KBM-7 (cell line): Measurements from ENCODE around the gene BCO1.

ENCODE experiments used
- DNase-seq: peaks from one replicate; pipeline ENCODE4 v3.0.0-alpha.2; 2015
- in situ Hi-C: fragments of 300-500 bp; cut with MboI; formaldehyde crosslinking; loops from 2 replicates; pipeline ENCODE4 v1.14.3; 2020; ENCODE audit warnings: low sequenced_read_pairs, low pct_unique_long_range_greater_than_20kb, mixed read lengths

Gene BCO1

DNA sequence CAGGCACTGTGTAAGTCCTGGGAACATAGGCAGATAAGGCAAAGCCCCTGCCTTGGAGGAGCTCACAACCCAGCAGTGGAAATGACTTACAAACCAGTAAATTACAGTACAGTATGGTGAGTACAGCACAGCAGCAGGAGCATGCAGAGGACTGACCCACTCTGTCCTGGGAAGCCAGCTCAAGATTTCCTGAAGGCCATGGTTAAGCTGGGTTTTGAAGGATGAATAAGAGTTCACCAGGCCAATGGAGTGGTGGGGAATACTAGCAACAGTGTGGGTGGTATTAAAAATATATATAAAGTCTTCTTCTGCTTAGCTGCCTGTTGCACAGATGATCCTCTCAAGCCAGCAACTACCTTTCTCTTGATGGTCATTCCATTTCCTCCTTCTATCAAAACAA lies 73.3 kb downstream of the BCO1 start:
- in situ Hi-C loops = no loop called here
- no peak for DNase-seq

DNA sequence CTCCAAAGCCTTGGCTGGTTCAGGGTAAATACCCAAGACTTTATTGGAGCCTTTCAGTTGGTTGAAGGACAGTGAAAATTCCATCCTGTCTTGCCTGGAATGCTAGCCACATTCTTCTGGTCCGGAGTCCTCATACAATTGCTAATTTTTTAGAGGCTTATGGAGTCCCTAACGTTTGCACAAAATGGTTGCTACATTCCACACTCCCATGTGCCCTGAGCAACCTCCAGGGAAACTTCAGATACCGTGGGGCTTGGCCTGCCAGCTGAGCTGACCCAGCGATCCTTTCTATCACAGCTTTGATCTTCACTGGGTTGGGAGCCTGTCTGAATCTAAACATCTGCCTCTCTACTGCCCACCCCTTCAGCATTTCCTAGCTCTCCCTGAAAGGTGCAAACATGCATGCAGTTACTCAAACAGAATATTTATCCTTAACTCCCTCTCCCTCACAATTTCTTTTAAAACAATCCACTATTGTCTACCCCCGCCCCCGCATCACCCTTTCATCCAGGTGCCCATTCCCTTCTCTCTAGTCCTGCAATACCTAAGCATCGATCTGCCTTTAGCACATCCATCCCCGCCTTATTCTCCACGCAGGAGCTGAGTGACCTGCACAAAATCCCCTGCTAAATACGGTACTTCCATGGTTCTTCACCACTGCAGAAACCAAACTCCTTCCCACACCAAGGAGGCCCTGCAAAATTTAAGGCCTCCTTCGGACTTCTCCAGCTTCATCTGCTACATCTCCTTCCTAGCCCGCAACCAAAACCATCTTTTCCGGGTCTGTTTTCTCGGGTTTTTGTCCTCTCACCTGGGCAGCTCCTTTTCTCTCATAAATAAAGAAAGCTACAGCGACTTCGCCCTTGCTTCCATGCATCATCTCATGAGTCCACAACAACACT lies 75.5 kb downstream of the BCO1 start:
- DNase-seq = no peak
- in situ Hi-C loops = no loop called here

DNA sequence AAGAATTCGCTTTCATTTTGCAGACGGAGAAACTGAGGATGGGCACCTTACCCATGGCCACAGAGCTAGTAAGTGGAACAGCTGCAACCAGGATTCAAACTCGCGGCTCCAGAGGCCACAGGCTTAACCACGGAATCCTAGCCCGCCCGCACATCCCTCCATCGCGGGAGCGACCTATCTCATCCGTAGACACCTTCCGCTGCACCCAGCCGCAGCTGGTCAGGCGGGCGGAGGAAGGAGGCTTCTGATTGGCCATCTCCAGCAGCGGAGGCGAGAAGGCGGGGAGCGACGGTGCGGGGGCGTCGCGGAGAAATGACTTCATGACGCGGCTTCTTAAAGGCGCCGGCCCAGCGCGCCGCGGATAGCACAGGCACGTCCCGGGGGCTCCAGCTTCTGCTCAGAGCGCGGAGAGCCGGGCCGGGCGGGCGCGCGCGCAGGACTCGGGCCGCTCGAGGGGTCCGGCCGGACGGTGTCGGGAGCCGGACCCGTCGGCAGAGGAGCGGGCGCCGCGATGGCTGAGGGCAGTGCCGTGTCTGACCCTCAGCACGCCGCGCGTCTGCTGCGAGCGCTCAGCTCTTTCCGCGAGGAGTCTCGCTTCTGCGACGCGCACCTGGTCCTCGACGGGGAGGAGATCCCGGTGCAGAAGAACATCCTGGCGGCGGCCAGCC lies 76.2 kb downstream of the BCO1 start, which contains the start of gene GAN:
Gene GAN (plus strand): TSS at position 360 of the 668 bp plus-strand sequence. CDS start 152 bp downstream, at position 512.
- DNase-seq = peak; percentile 98
- in situ Hi-C loops = no loop called here

DNA sequence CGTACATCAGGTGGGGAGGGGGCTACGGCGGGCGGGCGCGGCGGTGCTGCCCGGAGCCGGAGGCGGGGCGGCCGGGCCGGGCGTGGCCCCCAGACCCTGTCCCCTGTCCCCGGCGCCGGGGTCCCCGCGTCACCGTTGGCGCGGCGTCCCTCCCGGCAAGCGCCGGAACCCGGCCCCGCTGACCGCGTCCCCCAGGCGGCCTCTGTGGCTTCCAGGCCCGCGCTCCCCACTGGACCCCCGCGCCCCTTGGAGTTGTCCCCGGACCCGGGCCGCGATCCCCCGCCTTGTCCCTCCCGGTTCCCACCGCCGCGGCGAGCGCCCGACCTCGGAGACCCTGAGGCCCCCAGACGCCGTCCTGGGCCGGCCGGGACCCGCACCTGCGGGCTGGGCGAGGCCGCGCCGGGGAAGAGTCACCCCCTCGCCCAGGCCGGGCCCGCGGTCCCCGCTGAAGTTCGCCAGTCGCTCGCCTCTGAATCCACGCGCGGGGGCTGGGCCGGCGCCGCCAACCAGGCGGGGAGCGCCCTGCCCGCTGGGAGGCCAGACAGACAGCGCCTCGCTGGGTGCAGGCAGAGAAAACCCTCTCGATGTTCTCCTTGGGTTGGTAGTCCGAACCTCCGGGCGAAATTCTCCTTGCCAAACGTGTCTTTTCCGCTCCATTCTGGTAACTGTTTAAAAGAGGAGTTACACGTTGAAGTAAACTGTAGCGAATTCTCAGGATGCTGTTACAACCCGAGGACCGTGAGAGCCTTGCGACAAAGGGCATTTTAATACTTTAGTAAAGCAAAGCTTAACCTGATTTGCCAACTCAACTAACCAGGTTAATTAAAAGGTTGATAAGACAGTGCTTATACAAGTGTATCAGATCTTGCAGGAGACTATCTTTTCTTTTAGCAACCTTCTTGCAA lies 77.0 kb downstream of the BCO1 start:
- in situ Hi-C loops = no loop called here
- DNase-seq = peak; percentile 46

DNA sequence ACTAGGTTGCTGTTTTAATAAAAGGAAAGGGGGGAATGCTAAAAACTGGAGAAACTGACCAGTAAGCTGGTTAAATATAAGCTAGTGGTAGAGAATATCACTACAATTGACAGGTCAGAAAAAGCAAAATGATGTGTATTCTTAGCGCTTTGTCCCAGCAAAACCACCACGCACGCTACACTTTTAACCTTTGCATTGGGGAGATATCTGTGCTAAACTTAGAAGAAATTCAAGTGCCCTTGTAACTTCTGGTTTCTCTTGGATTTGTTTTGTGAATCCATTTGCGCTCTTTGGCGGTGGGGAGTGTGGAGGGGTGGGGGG lies 77.6 kb downstream of the BCO1 start:
- in situ Hi-C loops = no loop called here
- no peak for DNase-seq

DNA sequence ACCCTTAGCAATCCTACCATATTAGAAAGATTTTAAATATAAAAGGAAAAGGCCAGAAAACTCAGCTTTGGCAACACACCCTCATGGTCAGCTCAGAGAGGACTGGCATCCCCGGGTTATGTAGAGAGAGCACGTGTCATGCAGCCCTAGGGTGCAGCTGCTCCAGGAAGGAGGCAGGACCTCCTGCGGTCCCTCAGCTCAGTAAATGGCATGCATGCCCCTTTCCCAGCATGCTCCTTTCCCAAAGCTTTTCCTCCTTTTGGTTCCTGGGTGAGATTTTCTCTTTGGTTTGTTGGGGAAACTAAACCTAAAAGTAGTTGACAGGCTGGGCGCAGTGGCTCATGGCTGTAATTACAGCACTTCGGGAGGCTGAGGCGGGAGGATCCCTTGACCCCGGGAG lies 80.2 kb downstream of the BCO1 start:
- in situ Hi-C loops = no loop called here
- DNase-seq = no peak

DNA sequence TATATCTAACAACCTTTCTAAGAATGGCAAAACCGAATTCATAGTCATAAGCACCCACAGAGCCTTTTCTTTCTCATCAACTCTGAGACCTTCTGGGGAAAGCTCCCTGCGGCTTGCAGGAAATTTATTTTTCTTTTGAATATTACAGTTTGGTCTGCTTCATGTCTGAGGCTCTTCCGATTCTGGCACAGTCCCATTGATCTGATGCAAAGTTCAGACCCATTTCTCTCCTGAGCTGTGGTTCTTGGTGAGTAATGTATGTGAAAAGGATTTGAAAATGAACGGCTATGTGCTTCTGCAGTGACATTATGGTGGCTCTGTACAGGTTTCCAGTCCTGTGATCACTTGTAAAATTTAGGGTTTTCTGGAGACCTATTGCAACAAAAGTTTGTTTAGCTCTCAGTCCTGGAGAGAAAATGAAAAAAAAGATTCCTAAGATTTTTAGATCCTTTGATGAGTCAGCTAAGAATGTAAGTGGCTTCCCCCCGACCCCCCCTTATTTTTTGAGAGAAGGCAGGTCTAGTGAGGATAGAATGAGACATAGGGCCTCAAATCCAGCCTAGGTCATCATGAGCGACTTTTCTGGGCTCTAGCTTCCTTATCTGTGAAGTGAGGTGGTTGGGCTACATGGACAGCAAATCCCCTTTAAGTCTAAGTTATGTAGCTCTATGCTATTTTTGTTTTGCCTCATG lies 80.9 kb downstream of the BCO1 start:
- in situ Hi-C loops = no loop called here
- DNase-seq = no peak

DNA sequence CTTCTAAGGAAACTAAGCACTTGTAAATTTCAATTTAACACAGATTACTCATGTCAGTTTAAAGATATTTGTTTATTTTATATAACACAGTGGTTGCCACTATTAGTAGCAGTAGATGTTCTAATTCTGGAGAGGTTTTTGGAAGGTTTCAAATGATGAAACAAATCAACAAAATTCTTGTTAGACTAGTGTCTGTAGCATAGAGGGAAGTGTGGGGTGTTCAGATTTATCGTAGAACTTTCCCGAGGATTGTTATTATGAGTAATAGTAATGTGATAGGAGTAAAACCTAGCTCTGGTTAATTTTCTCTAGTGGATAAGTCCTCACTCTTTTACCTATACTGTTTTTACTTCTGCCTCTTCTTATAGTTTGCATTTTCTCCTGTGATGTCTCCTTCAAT lies 82.5 kb downstream of the BCO1 start:
- in situ Hi-C loops = no loop called here
- DNase-seq = no peak

DNA sequence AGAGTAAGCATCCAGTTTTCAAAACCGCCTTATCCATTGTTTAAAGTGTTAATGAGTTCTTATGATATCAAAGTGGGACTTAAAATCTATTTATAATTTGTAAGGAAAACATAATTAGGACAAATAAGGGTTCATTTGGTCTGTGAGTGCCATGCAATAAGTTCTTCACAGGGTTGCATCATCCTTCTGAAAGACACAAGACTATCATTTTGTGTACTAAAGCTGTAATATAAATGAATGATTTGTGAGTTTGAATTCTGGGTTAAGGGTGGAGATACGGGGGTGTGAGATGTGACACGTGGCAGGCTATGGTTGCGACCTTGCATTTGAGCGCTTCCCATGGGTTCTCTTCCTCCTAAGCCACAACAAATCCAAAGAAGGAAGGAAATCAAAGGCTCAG lies 83.0 kb downstream of the BCO1 start:
- in situ Hi-C loops = no loop called here
- no peak for DNase-seq

DNA sequence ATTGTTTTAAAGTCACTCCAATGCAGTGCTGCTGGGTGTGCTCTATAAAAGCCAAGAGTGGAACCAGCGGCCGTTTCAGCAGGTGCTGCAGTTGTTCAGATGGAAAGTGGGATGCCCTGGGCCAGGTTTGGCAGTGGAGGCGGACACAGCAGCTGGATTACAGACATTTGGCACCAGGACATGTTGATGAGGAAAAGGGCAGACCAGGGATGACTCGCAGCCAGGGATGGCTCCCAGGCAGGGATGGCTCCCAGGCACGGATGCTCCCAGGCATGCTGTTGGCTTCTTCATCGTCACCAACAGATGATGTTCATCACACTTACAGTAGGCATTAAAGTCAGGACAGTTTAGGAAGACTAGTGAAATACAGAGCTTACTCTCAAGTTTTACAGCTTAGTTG lies 86.3 kb downstream of the BCO1 start:
- in situ Hi-C loops = no loop called here
- DNase-seq = no peak

DNA sequence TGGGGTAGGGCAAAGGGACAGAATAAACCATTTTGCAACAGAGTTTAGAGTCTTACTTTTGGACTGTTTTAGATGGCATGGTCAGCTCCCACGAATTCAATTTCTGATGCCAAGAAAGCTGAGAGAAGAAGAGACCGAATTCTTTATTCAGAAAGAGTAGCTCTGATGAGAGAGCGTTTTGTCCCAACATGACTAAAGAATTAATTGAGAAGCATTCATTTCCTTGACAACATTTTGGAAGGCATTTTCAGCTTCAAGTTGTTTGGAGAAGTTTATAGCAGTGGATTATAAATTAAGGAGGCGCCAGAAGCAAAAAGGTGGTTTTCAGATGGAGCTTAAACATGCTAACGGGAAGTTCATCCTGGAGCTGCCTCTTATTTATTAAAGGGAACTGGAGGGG lies 88.5 kb downstream of the BCO1 start:
- DNase-seq = no peak
- in situ Hi-C loops = no loop called here

DNA sequence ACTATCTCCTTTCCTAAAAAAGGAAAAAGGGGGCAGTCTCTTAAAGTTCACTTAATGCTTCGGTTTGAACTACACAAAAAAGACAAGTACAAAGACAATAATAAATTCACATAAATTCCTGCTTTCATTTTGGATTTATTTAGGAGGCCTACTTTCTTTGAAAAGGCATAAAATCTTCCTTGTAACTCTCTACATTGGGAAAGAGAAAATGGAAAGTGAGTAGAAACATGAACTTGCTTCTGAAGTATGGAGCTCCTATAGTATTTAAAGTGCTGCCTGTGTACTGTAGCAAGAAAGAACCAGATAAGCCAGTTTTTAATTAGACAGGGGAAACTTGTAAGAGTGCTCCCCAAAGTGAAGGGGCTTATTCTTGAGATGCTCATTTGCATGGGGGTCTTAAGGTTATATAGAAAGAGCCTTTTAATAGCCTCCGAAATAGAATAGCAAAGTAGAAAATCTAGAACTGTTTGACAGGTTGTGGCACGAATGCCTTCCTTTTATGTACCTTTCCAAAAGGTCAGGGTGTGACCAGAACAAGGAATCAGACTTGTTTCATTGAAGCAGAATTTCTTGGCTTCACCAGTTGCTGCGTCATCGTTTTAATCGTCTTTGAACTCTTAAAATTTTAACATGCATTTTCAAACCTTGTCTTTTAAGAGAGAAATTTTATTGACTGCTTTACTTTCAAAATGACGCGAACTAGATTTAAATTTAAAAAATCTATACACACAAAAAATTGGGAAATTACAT lies 89.1 kb downstream of the BCO1 start:
- DNase-seq = no peak
- in situ Hi-C loops = no loop called here

DNA sequence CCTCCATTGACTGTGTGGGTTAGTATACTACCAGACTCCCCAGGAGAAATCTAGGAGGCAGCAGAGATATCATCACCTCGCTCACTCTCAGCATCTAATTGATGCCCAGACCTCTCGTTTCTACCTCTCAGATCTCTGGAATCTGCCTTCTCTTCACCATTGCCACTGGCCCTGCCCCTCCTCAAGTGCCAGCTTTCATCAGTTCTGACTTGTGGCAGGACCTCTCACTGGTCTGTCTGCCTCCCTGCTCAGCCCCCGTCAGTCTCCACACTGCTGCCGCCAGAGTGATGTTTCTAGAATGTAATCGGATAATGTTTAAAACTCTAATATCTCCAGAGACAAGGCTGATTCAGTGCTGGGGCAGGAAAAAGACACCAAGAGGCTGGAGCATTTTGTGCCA lies 91.5 kb downstream of the BCO1 start:
- in situ Hi-C loops = no loop called here
- no peak for DNase-seq

DNA sequence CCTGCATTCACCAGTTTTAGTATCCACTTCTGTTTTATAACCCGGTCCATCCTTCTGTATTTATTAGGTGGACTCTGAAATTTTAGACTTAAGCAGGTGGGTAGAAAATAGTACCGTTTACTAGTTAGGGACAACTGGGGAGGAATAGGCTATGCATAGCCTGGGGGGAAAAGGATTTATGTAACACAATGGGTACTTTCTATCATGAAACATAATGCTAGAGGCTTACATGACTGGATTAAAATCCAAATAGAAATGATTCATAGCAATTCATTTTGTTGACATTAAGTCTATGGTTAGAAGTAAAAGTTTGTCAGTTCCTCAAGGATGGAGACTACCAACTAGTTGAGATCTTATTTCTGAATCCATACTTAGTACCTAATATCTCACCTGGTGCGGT lies 94.9 kb downstream of the BCO1 start:
- in situ Hi-C loops = no loop called here
- no peak for DNase-seq

DNA sequence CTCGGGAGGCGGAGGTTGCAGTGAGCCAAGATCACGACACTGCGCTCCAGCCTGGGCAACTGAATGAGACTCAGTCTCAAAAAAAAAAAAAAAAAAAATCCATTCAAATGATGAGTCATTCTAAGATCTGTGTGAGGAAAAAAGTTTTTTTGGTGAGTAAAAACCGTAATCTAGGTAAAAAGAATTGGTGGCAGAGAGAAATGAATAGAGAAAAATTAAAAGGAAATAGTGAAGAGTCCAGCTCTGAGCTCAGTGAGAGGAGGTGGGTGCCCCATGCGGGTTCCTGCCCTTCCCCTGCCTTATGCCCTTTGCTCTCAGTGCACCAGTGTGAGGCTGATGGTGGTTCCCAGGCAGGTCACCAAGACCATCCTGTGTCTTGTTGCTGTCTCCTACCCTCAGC lies 97.2 kb downstream of the BCO1 start:
- no peak for DNase-seq
- in situ Hi-C loops = no loop called here

DNA sequence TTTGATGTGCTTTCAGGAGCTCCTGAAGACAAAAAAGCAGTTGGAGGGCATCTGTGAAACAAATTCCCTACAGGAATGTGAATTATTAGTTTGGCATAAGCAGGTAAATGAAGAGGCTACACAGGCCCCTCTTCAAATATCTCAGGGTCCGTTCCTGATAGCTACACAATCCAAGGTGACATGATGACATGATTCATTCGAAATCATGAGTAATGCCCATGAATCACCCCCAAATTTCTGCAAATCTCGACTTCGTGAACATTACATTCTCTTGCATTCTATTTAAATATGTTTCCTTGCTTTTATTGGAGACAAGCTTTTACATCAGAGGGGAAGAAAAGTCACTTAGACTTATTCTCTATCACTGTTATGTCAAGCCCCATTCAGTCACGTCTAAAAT lies 98.6 kb downstream of the BCO1 start:
- no peak for DNase-seq
- in situ Hi-C loops = no loop called here
